Panc1 (cell line): ENCODE results near the gene KIAA2012. TPM values are rescaled to one million over a fixed set of nuclear protein-coding genes. Genes with fewer than 3 reads are reported as not detected.

Experiments used
- ATAC-seq: fragments of 200-7000 bp; cut with Tn5 transposase; 2 replicates; pipeline ENCODE4 v1.9.1; 2020; ENCODE audit warnings: mild to moderate bottlenecking, moderate library complexity
- BruUV-seq: library from RNA; stranded (reverse); fragments of 400-500 nt; replicated peaks from 2 replicates; lab custom pipeline; 2021; lab: Mats Ljungman, UMichigan
- CTCF ChIA-PET: fragments of 300-600 bp; sonication (Branson Sonifier 250); formaldehyde crosslinking; loops from one replicate; lab custom pipeline; 2022; ENCODE audit warnings: antibody characterized with exemption; lab: Charles Lee
- POLR2A ChIA-PET: fragments of 300-600 bp; sonication (Branson Sonifier 250); formaldehyde crosslinking; loops from one replicate; lab custom pipeline; 2022; ENCODE audit warnings: antibody characterized with exemption; lab: Charles Lee
- DNase-seq: peaks from one replicate; pipeline ENCODE4 v3.0.0-alpha.2; 2010; ENCODE audit warnings: low read depth, low spot score
- H3K27ac ChIP-seq: 2 replicates; pipeline ENCODE4 v1.5.1; 2011; ENCODE audit warnings: mild to moderate bottlenecking, low read length, inconsistent platforms
- H3K27me3 ChIP-seq: fragments of 200-500 bp; sonication (Bioruptor generic); 2 replicates; pipeline ENCODE4 v1.6.0; 2014; ENCODE audit warnings: low read length, inconsistent platforms; ENCODE audit not compliant: control insufficient read depth, insufficient read depth
- H3K36me3 ChIP-seq: fragments of 200-500 bp; sonication (Bioruptor generic); 2 replicates; pipeline ENCODE4 v1.5.1; 2014; ENCODE audit warnings: inconsistent platforms, mild to moderate bottlenecking, low read length, moderate library complexity; ENCODE audit not compliant: control insufficient read depth, insufficient read depth
- H3K4me1 ChIP-seq: 2 replicates; pipeline ENCODE4 v1.5.1; 2011; ENCODE audit warnings: inconsistent platforms, mild to moderate bottlenecking, low read length, moderate library complexity; ENCODE audit not compliant: control insufficient read depth, insufficient read depth
- H3K4me3 ChIP-seq, 2 experiments: 2 replicates each; pipeline ENCODE4 v1.5.1; 2011 to 2012; ENCODE audit warnings: low read depth in 2 of 2, low read length in 2 of 2, mild to moderate bottlenecking in 2 of 2, inconsistent platforms in 1 of 2, moderate library complexity in 1 of 2
- H3K9me3 ChIP-seq: fragments of 200-500 bp; sonication (Bioruptor generic); 2 replicates; pipeline ENCODE4 v1.5.1; 2014; ENCODE audit warnings: low read depth, mild to moderate bottlenecking, inconsistent platforms, low read length, moderate library complexity; ENCODE audit not compliant: control insufficient read depth, insufficient read depth
- CTCF ChIP-seq: fragments of 450-650 bp; IDR thresholded peaks from 2 replicates; pipeline ENCODE4 v1.5.1; 2017; ENCODE audit warnings: mild to moderate bottlenecking
- POLR2AphosphoS5 ChIP-seq: IDR thresholded peaks from 2 replicates; pipeline ENCODE4 v1.6.1; 2012; ENCODE audit warnings: mild to moderate bottlenecking, low read depth, low read length, moderate library complexity
- REST ChIP-seq, 2 experiments: IDR thresholded peaks; 2 replicates each; pipeline ENCODE4 v1.6.1; 2011 to 2012; ENCODE audit warnings: low read depth in 2 of 2, control low read depth in 1 of 2, low read length in 1 of 2, mild to moderate bottlenecking in 1 of 2, moderate library complexity in 1 of 2; ENCODE audit not compliant: insufficient read depth in 1 of 2
- SIN3A ChIP-seq: IDR thresholded peaks from 2 replicates; pipeline ENCODE4 v1.6.1; 2012; ENCODE audit warnings: low read depth, mild to moderate bottlenecking, low read length, moderate library complexity, borderline replicate concordance; ENCODE audit not compliant: insufficient read depth
- TCF7L2 ChIP-seq: IDR thresholded peaks from 2 replicates; pipeline ENCODE4 v1.6.1; 2011; ENCODE audit warnings: mild to moderate bottlenecking, low read depth, low read length, inconsistent platforms
- in situ Hi-C: cut with HindIII; loops from 2 replicates; pipeline ENCODE4 v1.10.0; 2016; ENCODE audit warnings: low sequenced_read_pairs, low pct_unique_long_range_greater_than_20kb
- intact Hi-C: fragments of 100-400 bp; cut with micrococcal nuclease; formaldehyde crosslinking; loops from one replicate; pipeline ENCODE4 v1.10.0; 2022; ENCODE audit not compliant: unreplicated experiment
- total RNA-seq: library from RNA; stranded (reverse); gene quantifications from one replicate; pipeline ENCODE4 v1.2.1, GENCODE V29; 2021; ENCODE audit not compliant: unreplicated experiment

KIAA2012 gene
- total RNA-seq, 1 experiment from 2014 or later: not detected

GRCh38 chr2:202079310-202079709 lies 6.3 kb downstream of the KIAA2012 start:
- Histone ChIP-seq H3K27ac (no peak overlapping the region), H3K36me3 (no peaks in the 10 kb centered on the region), H3K4me3 (no peak overlapping the region), H3K4me1 (no peaks in the 10 kb centered on the region), H3K9me3 (no peaks in the 10 kb centered on the region), H3K27me3 (no peaks in the 10 kb centered on the region)
- in situ Hi-C loops (no loop called here), intact Hi-C loops (no loop called here)
- CTCF ChIA-PET: interaction anchor here (0.6 kb wide), 1 partner anchor 226 kb away, joined by 5 read pairs; no protein-coding TSS in a partner anchor
- POLR2A ChIA-PET: no interaction called here
- ATAC-seq (no peak), DNase-seq (no peak)
- no peak for TF ChIP-seq TCF7L2
- TF ChIP-seq REST (IDR thresholded peaks at IDR 0.05; ENCODE audit: insufficient read depth in 1 of 2, low read depth in 2 of 2, low read length in 1 of 2): no peak
- TF ChIP-seq SIN3A: no peak
- TF ChIP-seq CTCF: no peak
- no peak for TF ChIP-seq POLR2AphosphoS5
- BruUV-seq: no TSS peak

- CTCF ChIA-PET: no interaction called here
- TF ChIP-seq SIN3A: no peak
- TF ChIP-seq POLR2AphosphoS5: no peak
- no peak for TF ChIP-seq CTCF
- no peak for TF ChIP-seq TCF7L2
- TF ChIP-seq REST (IDR thresholded peaks at IDR 0.05; ENCODE audit: insufficient read depth in 1 of 2, low read depth in 2 of 2, low read length in 1 of 2): no peak
- H3K27ac ChIP-seq: no peak overlapping the region
- intact Hi-C loops: no loop called here
- in situ Hi-C loops: no loop called here
- no peaks in the 10 kb centered on the region for H3K9me3 ChIP-seq
- no peak for DNase-seq
- no TSS peak for BruUV-seq
- H3K4me3 ChIP-seq: no peak overlapping the region
- H3K4me1 ChIP-seq: no peaks in the 10 kb centered on the region
- POLR2A ChIA-PET: no interaction called here
- ATAC-seq: no peak
- H3K27me3 ChIP-seq: no peaks in the 10 kb centered on the region
- no peaks in the 10 kb centered on the region for H3K36me3 ChIP-seq
These were observed 11.2 kb downstream of the KIAA2012 start for GRCh38 chr2:202084265-202084664.
